K562 (cell line): ENCODE results near the gene BRCA1. TPM values are rescaled to one million over a fixed set of nuclear protein-coding genes. Genes with fewer than 3 reads are reported as not detected.

ENCODE experiments used
- ATF1 ChIP-seq, 2 experiments: fragments of 450-650 bp in 1 of 2; IDR thresholded peaks; 2 replicates each; pipeline ENCODE4 v1.6.1; 2016; ENCODE audit warnings: missing compliant biosample characterization in 1 of 2, missing genetic modification characterization in 1 of 2
- CHD1 ChIP-seq: fragments of 200-600 bp; sonication (generic); IDR thresholded peaks from one replicate; pipeline ENCODE4 v1.6.1; 2012; ENCODE audit warnings: mild to moderate bottlenecking, moderate library complexity, low read length, inconsistent platforms
- CREB3L1 ChIP-seq: fragments of 450-650 bp; IDR thresholded peaks from 2 replicates; pipeline ENCODE4 v1.6.1; 2014; ENCODE audit warnings: low read depth, mild to moderate bottlenecking, moderate library complexity, borderline replicate concordance
- GABPB2 ChIP-seq: fragments of 250-450 bp; sonication (Bioruptor Pico); conservative IDR thresholded peaks from 2 replicates; pipeline ENCODE4 v1.5.1; 2021; ENCODE audit warnings: mild to moderate bottlenecking
- GATAD2B ChIP-seq: fragments of 450-650 bp; IDR thresholded peaks from 2 replicates; pipeline ENCODE4 v1.6.1; 2017; ENCODE audit warnings: mild to moderate bottlenecking, borderline replicate concordance
- HNRNPUL1 ChIP-seq: fragments of 200-400 bp; formaldehyde crosslinking; IDR thresholded peaks from 2 replicates; pipeline ENCODE4 v1.6.1; 2017; ENCODE audit warnings: low read length
- KLF1 ChIP-seq: fragments of 450-650 bp; IDR thresholded peaks from 2 replicates; pipeline ENCODE4 v1.6.1; 2016; ENCODE audit warnings: missing genetic modification characterization, missing compliant biosample characterization
- PTBP1 ChIP-seq: fragments of 200-400 bp; formaldehyde crosslinking; IDR thresholded peaks from 2 replicates; pipeline ENCODE4 v1.6.1; 2017; ENCODE audit warnings: low read depth, low read length
- PTRF ChIP-seq: fragments of 450-650 bp; IDR thresholded peaks from 2 replicates; pipeline ENCODE4 v1.6.1; 2016; ENCODE audit warnings: mild to moderate bottlenecking, missing genetic modification characterization, missing compliant biosample characterization
- PTTG1 ChIP-seq: fragments of 450-650 bp; IDR thresholded peaks from 2 replicates; pipeline ENCODE4 v1.6.1; 2016; ENCODE audit warnings: low read depth, mild to moderate bottlenecking, missing genetic modification characterization, missing compliant biosample characterization
- PURB ChIP-seq: sonication (generic); formaldehyde crosslinking; IDR thresholded peaks from 2 replicates; pipeline ENCODE4 v1.9.0; 2021; ENCODE audit warnings: low read depth, mild to moderate bottlenecking, missing genetic modification reagents
- RREB1 ChIP-seq: fragments of 250-450 bp; sonication (Bioruptor Pico); IDR thresholded peaks from 2 replicates; pipeline ENCODE4 v1.4.0; 2020
- SOX6 ChIP-seq: fragments of 450-650 bp; IDR thresholded peaks from 2 replicates; pipeline ENCODE4 v1.6.1; 2014; ENCODE audit warnings: mild to moderate bottlenecking
- SPI1 ChIP-seq: IDR thresholded peaks from 2 replicates; pipeline ENCODE4 v1.6.1; 2011; ENCODE audit warnings: low read depth, low read length, control low read depth, borderline replicate concordance
- THAP12 ChIP-seq: fragments of 250-450 bp; sonication (Bioruptor Pico); IDR thresholded peaks from 2 replicates; pipeline ENCODE4 v1.9.0; 2021; ENCODE audit warnings: mild to moderate bottlenecking, inconsistent platforms
- ZNF253 ChIP-seq: fragments of 250-450 bp; sonication (Bioruptor Pico); conservative IDR thresholded peaks from 2 replicates; pipeline ENCODE4 v1.6.1; 2021; ENCODE audit warnings: mild to moderate bottlenecking
- ZNF41 ChIP-seq: fragments of 250-450 bp; sonication (Bioruptor Pico); conservative IDR thresholded peaks from 2 replicates; pipeline ENCODE4 v1.4.0; 2020; ENCODE audit warnings: mild to moderate bottlenecking
- ZNF75A ChIP-seq: fragments of 450-650 bp; formaldehyde crosslinking; IDR thresholded peaks from 2 replicates; pipeline ENCODE4 v1.4.0; 2020; ENCODE audit warnings: mild to moderate bottlenecking
- polyA plus RNA-seq, 8 experiments: library from polyadenylated mRNA; depleted of rRNA in 4 of 8; stranded (reverse) in 5 of 8; unstranded in 3 of 8; fragments of >200 nt; fragmentation: Nextera tagmentation in 2 of 8; fragmentation: Illumina TruSeq in 1 of 8; extraction: Ambion mirVana in 2 of 8; extraction: Trizol in 1 of 8; gene quantifications; 2 replicates each; pipeline versions ENCODE4 v1.2.1 to v1.2.3, GENCODE V29; 2011 to 2014; ENCODE audit warnings: inconsistent platforms in 1 of 8, missing spikeins in 1 of 8
- total RNA-seq, 7 experiments: library from RNA; depleted of rRNA in 6 of 7; stranded (reverse); fragments of >200 nt in 6 of 7; fragmentation: Illumina TruSeq in 2 of 7; extraction: Trizol in 2 of 7; gene quantifications; 2 replicates each; pipeline versions ENCODE4 v1.2.1 to v1.2.3, GENCODE V29; 2011 to 2021; ENCODE audit warnings: low replicate concordance in 1 of 7

BRCA1 gene
- total and polyA plus RNA-seq, 9 of the 15 experiments (the other 6 are each of a cell fraction or from before 2014, with no cell fraction given), result 25.9 to 95.3 (median 62.3) TPM

GRCh38 chr17:43170766-43171585 lies 45.8 kb upstream of the BRCA1 start, which contains the start of gene NBR1 (continued):
- TF ChIP-seq PURB (CRISPR knock-in tag) (no peak), ZNF253 (no peak), PTRF (tag) (no peak), ATF1 (CRISPR knock-in tag; IDR thresholded peaks at IDR 0.05) (no peak), ATF1 (tag; IDR thresholded peaks at IDR 0.05) (no peak), GABPB2 (CRISPR knock-in tag) (no peak), ZNF75A (CRISPR knock-in tag) (no peak), PTBP1 (no peak), HNRNPUL1 (no peak), RREB1 (CRISPR knock-in tag) (no peak), ZNF41 (CRISPR knock-in tag) (no peak), PTTG1 (tag) (no peak), SOX6 (0 out of 2 replicates have a peak, but pooled peaks have one; percentile 37), KLF1 (tag) (no peak), CHD1 (no peak), SPI1 (0 out of 2 replicates have a peak, but pooled peaks have one; percentile 57), GATAD2B (no peak), THAP12 (CRISPR knock-in tag) (peak; percentile 68; the same call in 1 of the 2 replicates), CREB3L1 (peak; percentile 19; the same call in 1 of the 2 replicates)
